Right lobe of liver (tissue), 4 donors: Measurements from ENCODE around the gene PTBP1.

ENCODE experiments used
- POLR2A ChIP-seq: fragments of 450-650 bp; IDR thresholded peaks from one replicate; pipeline ENCODE4 v1.6.1; 2017; ENCODE audit warnings: antibody characterized with exemption, mild to moderate bottlenecking
- TF ChIP-seq, protein P1 (sequence below), 4 donors: fragments of 200-600 bp in 3 of 4; fragments of 450-650 bp in 1 of 4; IDR thresholded peaks; one replicate each; pipeline versions ENCODE4 v1.5.1 to v1.8.0; 2016 to 2022; ENCODE audit warnings: antibody characterized with exemption in 4 of 4, mild to moderate bottlenecking in 2 of 4
- donor health status: DM: no; HTN: no; CAD: no.
- donor health status: DM: no; HTN: no; CAD: no.
- donor health status: DM: no; HTN: yes; CAD: no.

GRCh38 chr19:855566-856120 lies 58.4 kb downstream of the PTBP1 start:
- TF ChIP-seq POLR2A, result no peak
- TF ChIP-seq, protein P1, sequence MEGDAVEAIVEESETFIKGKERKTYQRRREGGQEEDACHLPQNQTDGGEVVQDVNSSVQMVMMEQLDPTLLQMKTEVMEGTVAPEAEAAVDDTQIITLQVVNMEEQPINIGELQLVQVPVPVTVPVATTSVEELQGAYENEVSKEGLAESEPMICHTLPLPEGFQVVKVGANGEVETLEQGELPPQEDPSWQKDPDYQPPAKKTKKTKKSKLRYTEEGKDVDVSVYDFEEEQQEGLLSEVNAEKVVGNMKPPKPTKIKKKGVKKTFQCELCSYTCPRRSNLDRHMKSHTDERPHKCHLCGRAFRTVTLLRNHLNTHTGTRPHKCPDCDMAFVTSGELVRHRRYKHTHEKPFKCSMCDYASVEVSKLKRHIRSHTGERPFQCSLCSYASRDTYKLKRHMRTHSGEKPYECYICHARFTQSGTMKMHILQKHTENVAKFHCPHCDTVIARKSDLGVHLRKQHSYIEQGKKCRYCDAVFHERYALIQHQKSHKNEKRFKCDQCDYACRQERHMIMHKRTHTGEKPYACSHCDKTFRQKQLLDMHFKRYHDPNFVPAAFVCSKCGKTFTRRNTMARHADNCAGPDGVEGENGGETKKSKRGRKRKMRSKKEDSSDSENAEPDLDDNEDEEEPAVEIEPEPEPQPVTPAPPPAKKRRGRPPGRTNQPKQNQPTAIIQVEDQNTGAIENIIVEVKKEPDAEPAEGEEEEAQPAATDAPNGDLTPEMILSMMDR (IDR thresholded peaks at IDR 0.05), result no peak
